Measurements from ENCODE around the gene NPC1. TPM values are rescaled to one million over a fixed set of nuclear protein-coding genes. Genes with fewer than 3 reads are reported as not detected.
A peak's percentile ranks its signal among the peaks of the same experiment; 100 is the strongest.

Gene NPC1
- total RNA-seq, 2 donors from 2014 or later, result 27.2 to 27.7 TPM

GRCh38 chr18:23502516-23503037 lies 83.7 kb downstream of the NPC1 start:
- intact Hi-C loops (cut with DNase I), result no loop called here
- no peak for TF ChIP-seq POLR2A (IDR thresholded peaks at IDR 0.05)
- no peak for TF ChIP-seq CTCF (IDR thresholded peaks at IDR 0.05)
- Histone ChIP-seq H3K27ac (peak overlapping the region; percentile 73 to 94 (median 85)), H3K4me3 (peak overlapping the region; percentile 16 to 86), H3K4me1 (peaks cover 24% of the 10 kb centered on the region), H3K36me3 (replicated peaks in 1 of 2; ENCODE audit: insufficient read depth in 1 of 2, low read depth in 2 of 2) (no peaks in the 10 kb centered on the region), H3K27me3 (no peaks in the 10 kb centered on the region), H3K9me3 (no peaks in the 10 kb centered on the region)
- 7 to 14% methylated on average over 6 of the region's 6 CpGs for WGBS, 2 donors
- ATAC-seq, result no peak
- no peak for DNase-seq

- 54 to 58% methylated on average over 6 of the region's 6 CpGs for WGBS, 2 donors
- no peak for ATAC-seq
- intact Hi-C loops (cut with DNase I), result no loop called here
- peaks cover 24% of the 10 kb centered on the region for H3K4me1 ChIP-seq
- no peak overlapping the region for H3K27ac ChIP-seq
- no peaks in the 10 kb centered on the region for H3K9me3 ChIP-seq
- DNase-seq, result no peak
- no peaks in the 10 kb centered on the region for H3K27me3 ChIP-seq
- H3K36me3 ChIP-seq (replicated peaks in 1 of 2; ENCODE audit: insufficient read depth in 1 of 2, low read depth in 2 of 2), result no peaks in the 10 kb centered on the region
- TF ChIP-seq CTCF (IDR thresholded peaks at IDR 0.05) (no peak), POLR2A (IDR thresholded peaks at IDR 0.05) (no peak)
- H3K4me3 ChIP-seq, result no peak overlapping the region
These were observed 84.7 kb downstream of the NPC1 start for GRCh38 chr18:23501626-23502025.

- intact Hi-C loops (cut with DNase I), result no loop called here
- no peak overlapping the region for H3K27ac ChIP-seq
- H3K4me1 ChIP-seq, result peaks cover 9% of the 10 kb centered on the region
- 43 to 66% methylated on average over 11 of the region's 11 CpGs for WGBS, 2 donors
- DNase-seq (no peak), ATAC-seq (no peak)
- no peaks in the 10 kb centered on the region for H3K27me3 ChIP-seq
- TF ChIP-seq CTCF (IDR thresholded peaks at IDR 0.05), result no peak
- no peak for TF ChIP-seq POLR2A (IDR thresholded peaks at IDR 0.05)
- no peaks in the 10 kb centered on the region for H3K9me3 ChIP-seq
- no peak overlapping the region for H3K4me3 ChIP-seq
- H3K36me3 ChIP-seq (replicated peaks in 1 of 2; ENCODE audit: insufficient read depth in 1 of 2, low read depth in 2 of 2), result no peaks in the 10 kb centered on the region
These were observed 87.0 kb downstream of the NPC1 start for GRCh38 chr18:23499291-23499781.

GRCh38 chr18:23498877-23499276 lies 87.4 kb downstream of the NPC1 start:
- Histone ChIP-seq H3K36me3 (replicated peaks in 1 of 2; ENCODE audit: insufficient read depth in 1 of 2, low read depth in 2 of 2) (no peaks in the 10 kb centered on the region), H3K9me3 (no peaks in the 10 kb centered on the region), H3K27me3 (no peaks in the 10 kb centered on the region), H3K4me3 (no peak overlapping the region), H3K27ac (no peak overlapping the region), H3K4me1 (peaks cover 6% of the 10 kb centered on the region)
- ATAC-seq (no peak), DNase-seq (peak; percentile 63 to 85 (median 74))
- WGBS, 2 donors, result 20 to 30% methylated on average over 5 of the region's 5 CpGs
- TF ChIP-seq CTCF (IDR thresholded peaks at IDR 0.05) (peak; percentile 51 to 78 (median 63)), POLR2A (IDR thresholded peaks at IDR 0.05) (no peak)
- intact Hi-C loops (cut with DNase I), result no loop called here

- TF ChIP-seq POLR2A (IDR thresholded peaks at IDR 0.05) (no peak), CTCF (IDR thresholded peaks at IDR 0.05) (no peak)
- Histone ChIP-seq H3K4me3 (no peak overlapping the region), H3K27ac (no peak overlapping the region), H3K9me3 (no peaks in the 10 kb centered on the region), H3K36me3 (replicated peaks in 1 of 2; ENCODE audit: insufficient read depth in 1 of 2, low read depth in 2 of 2) (no peaks in the 10 kb centered on the region), H3K4me1 (peaks cover 6% of the 10 kb centered on the region), H3K27me3 (no peaks in the 10 kb centered on the region)
- DNase-seq (no peak), ATAC-seq (no peak)
- intact Hi-C loops (cut with DNase I), result no loop called here
- WGBS, 2 donors, result 83 to 93% methylated on average over 2 of the region's 2 CpGs
These were observed 88.2 kb downstream of the NPC1 start for GRCh38 chr18:23498117-23498516.

All from body of pancreas (tissue), 4 donors.